ENCODE data around the gene STAC3. TPM values are rescaled to one million over a fixed set of nuclear protein-coding genes. Genes with fewer than 3 reads are reported as not detected.

The STAC3 gene
- total and polyA plus RNA-seq, 2 of the 13 experiments (the other 11 are each of a cell fraction or from before 2014, with no cell fraction given), result 0.18 to 0.22 TPM

DNA sequence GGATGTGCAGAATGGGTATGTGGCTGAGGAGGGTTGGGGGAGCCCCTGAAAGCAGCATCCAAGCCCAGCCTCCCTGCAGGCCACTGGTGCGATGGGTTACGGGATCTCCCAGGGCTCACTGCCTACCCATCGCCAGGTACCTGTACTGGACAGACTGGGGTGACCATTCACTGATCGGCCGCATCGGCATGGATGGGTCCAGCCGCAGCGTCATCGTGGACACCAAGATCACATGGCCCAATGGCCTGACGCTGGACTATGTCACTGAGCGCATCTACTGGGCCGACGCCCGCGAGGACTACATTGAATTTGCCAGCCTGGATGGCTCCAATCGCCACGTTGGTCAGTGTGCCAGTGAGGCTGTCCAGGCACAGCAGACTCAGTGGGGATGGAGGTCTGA, 52.7 kb downstream of the STAC3 start:
- no peaks in the 10 kb centered on the region for H4K20me1 ChIP-seq (ENCODE audit: insufficient read depth, low read length)
- H3K27me3 ChIP-seq (ENCODE audit: control insufficient read depth in 1 of 2, insufficient read depth in 2 of 2, low read length in 2 of 2), result no peaks in the 10 kb centered on the region
- in situ Hi-C loops (cut with HindIII; ENCODE audit: extremely low pct_ligation_motif_present, low pct_unique_long_range_greater_than_20kb), result no loop called here
- ATAC-seq (no peak), FAIRE-seq (no peak), DNase-seq (ENCODE audit: low spot score) (no peak)
- no peaks in the 10 kb centered on the region for H3K4me1 ChIP-seq (ENCODE audit: insufficient read depth, low read length)
- CTCF ChIA-PET (ENCODE audit: low intra/inter-chr PET ratio, low total read pairs), result no interaction called here
- H3K9me3 ChIP-seq (ENCODE audit: low read length), result no peaks in the 10 kb centered on the region
- no peak overlapping the region for H3K4me2 ChIP-seq (ENCODE audit: low read depth, low read length)
- 97% methylated on average over 6 of the region's 17 CpGs for WGBS (ENCODE audit: low lambda C conversion rate)
- no peak for TF ChIP-seq ZNF552 (CRISPR knock-in tag; IDR thresholded peaks at IDR 0.05; ENCODE audit: borderline replicate concordance)
- TF ChIP-seq AGO2 (optimal IDR thresholded peaks at IDR 0.05; ENCODE audit: low read depth, low read length), result peak; percentile 69
- TF ChIP-seq SNAPC2 (CRISPR knock-in tag; IDR thresholded peaks at IDR 0.05), result no peak
- TF ChIP-seq ZNF317 (CRISPR knock-in tag; IDR thresholded peaks at IDR 0.05), result no peak
- no peak for TF ChIP-seq BRD4 (CRISPR knock-in tag; IDR thresholded peaks at IDR 0.05)
- TF ChIP-seq RFX3 (CRISPR knock-in tag; IDR thresholded peaks at IDR 0.05), result no peak
- no peak overlapping the region for H3K27ac ChIP-seq (ENCODE audit: extremely low read length, insufficient read depth, low read length)
- no TSS peak for BruUV-seq (replicated peaks)
- H2AFZ ChIP-seq (ENCODE audit: low read length), result no peak overlapping the region
- POLR2A ChIA-PET, result no interaction called here
- H3K79me2 ChIP-seq (ENCODE audit: insufficient read depth, low read length), result no peaks in the 10 kb centered on the region
- intact Hi-C loops (cut with micrococcal nuclease; ENCODE audit: unreplicated experiment), result no loop called here
- H3K4me3 ChIP-seq (replicated peaks in 1 of 3; ENCODE audit: insufficient read depth in 1 of 3, low read depth in 2 of 3, low read length in 3 of 3), result no peak overlapping the region
- peaks cover 73 to 95% of the 10 kb centered on the region in 2 experiments for H3K36me3 ChIP-seq (replicated peaks in 1 of 2; ENCODE audit: control insufficient read depth in 1 of 2, insufficient read depth in 2 of 2, low read length in 2 of 2)
- H3K9ac ChIP-seq (ENCODE audit: insufficient read depth, low read depth, low read length), result no peak overlapping the region

DNA sequence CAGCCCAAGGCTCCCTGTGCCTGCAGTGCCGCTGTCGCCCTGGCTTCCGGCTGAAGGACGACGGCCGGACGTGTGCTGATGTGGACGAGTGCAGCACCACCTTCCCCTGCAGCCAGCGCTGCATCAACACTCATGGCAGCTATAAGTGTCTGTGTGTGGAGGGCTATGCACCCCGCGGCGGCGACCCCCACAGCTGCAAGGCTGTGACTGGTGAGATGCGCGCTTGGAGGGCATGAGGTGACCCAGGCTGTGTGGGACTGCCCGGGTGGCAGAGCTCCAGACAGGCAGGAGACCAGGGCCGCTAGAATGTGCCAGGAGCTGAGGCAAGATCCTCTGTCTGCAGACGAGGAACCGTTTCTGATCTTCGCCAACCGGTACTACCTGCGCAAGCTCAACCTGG, 54.0 kb downstream of the STAC3 start:
- no TSS peak for BruUV-seq (replicated peaks)
- H3K9me3 ChIP-seq (ENCODE audit: low read length), result no peaks in the 10 kb centered on the region
- H3K9ac ChIP-seq (ENCODE audit: insufficient read depth, low read depth, low read length), result no peak overlapping the region
- CTCF ChIA-PET (ENCODE audit: low intra/inter-chr PET ratio, low total read pairs), result no interaction called here
- intact Hi-C loops (cut with micrococcal nuclease; ENCODE audit: unreplicated experiment) (no loop called here), in situ Hi-C loops (cut with HindIII; ENCODE audit: extremely low pct_ligation_motif_present, low pct_unique_long_range_greater_than_20kb) (no loop called here)
- no peaks in the 10 kb centered on the region for H3K27me3 ChIP-seq (ENCODE audit: control insufficient read depth in 1 of 2, insufficient read depth in 2 of 2, low read length in 2 of 2)
- peaks cover 81 to 97% of the 10 kb centered on the region in 2 experiments for H3K36me3 ChIP-seq (replicated peaks in 1 of 2; ENCODE audit: control insufficient read depth in 1 of 2, insufficient read depth in 2 of 2, low read length in 2 of 2)
- H3K4me1 ChIP-seq (ENCODE audit: insufficient read depth, low read length), result no peaks in the 10 kb centered on the region
- no peak overlapping the region for H3K4me2 ChIP-seq (ENCODE audit: low read depth, low read length)
- WGBS (ENCODE audit: low lambda C conversion rate), result 99% methylated on average over 12 of the region's 22 CpGs
- no peaks in the 10 kb centered on the region for H3K79me2 ChIP-seq (ENCODE audit: insufficient read depth, low read length)
- DNase-seq (ENCODE audit: low spot score) (no peak), FAIRE-seq (no peak), ATAC-seq (no peak)
- no peak overlapping the region for H3K27ac ChIP-seq (ENCODE audit: extremely low read length, insufficient read depth, low read length)
- no peak overlapping the region for H2AFZ ChIP-seq (ENCODE audit: low read length)
- POLR2A ChIA-PET, result interaction anchor here (1.1 kb wide), 1 partner anchor 69 kb away, joined by 3 read pairs; the partner anchor contains the start of gene LRP1
- no peak overlapping the region for H3K4me3 ChIP-seq (replicated peaks in 1 of 3; ENCODE audit: insufficient read depth in 1 of 3, low read depth in 2 of 3, low read length in 3 of 3)
- no peaks in the 10 kb centered on the region for H4K20me1 ChIP-seq (ENCODE audit: insufficient read depth, low read length)
- no peak for TF ChIP-seq SPEN (CRISPR knock-in tag; IDR thresholded peaks at IDR 0.05; ENCODE audit: low read depth)
- TF ChIP-seq ERF (CRISPR knock-in tag; IDR thresholded peaks at IDR 0.05), result no peak
- TF ChIP-seq, protein P1, sequence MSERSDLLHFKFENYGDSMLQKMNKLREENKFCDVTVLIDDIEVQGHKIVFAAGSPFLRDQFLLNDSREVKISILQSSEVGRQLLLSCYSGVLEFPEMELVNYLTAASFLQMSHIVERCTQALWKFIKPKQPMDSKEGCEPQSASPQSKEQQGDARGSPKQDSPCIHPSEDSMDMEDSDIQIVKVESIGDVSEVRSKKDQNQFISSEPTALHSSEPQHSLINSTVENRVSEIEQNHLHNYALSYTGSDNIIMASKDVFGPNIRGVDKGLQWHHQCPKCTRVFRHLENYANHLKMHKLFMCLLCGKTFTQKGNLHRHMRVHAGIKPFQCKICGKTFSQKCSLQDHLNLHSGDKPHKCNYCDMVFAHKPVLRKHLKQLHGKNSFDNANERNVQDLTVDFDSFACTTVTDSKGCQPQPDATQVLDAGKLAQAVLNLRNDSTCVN (CRISPR knock-in tag; IDR thresholded peaks at IDR 0.05; ENCODE audit: borderline replicate concordance), result no peak
- TF ChIP-seq ZNF12 (CRISPR knock-in tag; IDR thresholded peaks at IDR 0.05), result no peak
- TF ChIP-seq AGO2 (optimal IDR thresholded peaks at IDR 0.05; ENCODE audit: low read depth, low read length), result peak; percentile 79
- no peak for TF ChIP-seq TBL1XR1 (IDR thresholded peaks at IDR 0.05; ENCODE audit: borderline replicate concordance, low read length, partially characterized antibody)
- TF ChIP-seq PAWR (CRISPR knock-in tag; IDR thresholded peaks at IDR 0.05; ENCODE audit: borderline replicate concordance), result no peak
- TF ChIP-seq, protein P2, sequence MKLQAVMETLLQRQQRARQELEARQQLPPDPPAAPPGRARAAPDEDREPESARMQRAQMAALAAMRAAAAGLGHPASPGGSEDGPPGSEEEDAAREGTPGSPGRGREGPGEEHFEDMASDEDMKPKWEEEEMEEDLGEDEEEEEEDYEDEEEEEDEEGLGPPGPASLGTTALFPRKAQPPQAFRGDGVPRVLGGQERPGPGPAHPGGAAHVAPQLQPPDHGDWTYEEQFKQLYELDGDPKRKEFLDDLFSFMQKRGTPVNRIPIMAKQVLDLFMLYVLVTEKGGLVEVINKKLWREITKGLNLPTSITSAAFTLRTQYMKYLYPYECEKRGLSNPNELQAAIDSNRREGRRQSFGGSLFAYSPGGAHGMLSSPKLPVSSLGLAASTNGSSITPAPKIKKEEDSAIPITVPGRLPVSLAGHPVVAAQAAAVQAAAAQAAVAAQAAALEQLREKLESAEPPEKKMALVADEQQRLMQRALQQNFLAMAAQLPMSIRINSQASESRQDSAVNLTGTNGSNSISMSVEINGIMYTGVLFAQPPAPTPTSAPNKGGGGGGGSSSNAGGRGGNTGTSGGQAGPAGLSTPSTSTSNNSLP (IDR thresholded peaks at IDR 0.05; ENCODE audit: low read depth, low read length), result no peak
- TF ChIP-seq, protein P3, sequence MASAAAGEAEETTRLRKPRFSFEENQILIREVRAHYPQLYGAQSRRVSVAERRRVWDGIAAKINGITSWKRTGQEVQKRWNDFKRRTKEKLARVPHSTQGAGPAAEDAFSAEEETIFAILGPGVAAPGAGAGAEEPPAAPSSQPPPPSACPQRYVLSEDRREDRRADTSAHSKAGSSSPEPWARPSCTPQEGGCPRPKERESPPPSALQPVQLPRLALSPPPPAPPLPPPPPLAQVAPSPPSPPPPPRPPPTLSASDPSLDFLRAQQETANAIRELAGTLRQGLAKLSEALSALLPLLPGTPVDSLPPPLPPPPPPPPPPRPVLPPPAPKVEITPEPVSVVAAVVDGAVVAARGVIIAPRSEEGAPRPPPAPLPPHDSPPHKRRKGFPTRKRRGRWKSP (CRISPR knock-in tag; IDR thresholded peaks at IDR 0.05), result no peak
- no peak for TF ChIP-seq PRMT3 (CRISPR knock-in tag; IDR thresholded peaks at IDR 0.05; ENCODE audit: borderline replicate concordance, low read depth)
- TF ChIP-seq ZNF841 (CRISPR knock-in tag; IDR thresholded peaks at IDR 0.05; ENCODE audit: borderline replicate concordance), result no peak
